Smooth muscle cell (in vitro differentiated cells): Measurements from ENCODE around the gene LRIG3. TPM values are rescaled to one million over a fixed set of nuclear protein-coding genes. Genes with fewer than 3 reads are reported as not detected.
"Not testable (repeated sequence)": the region's sequence is repeated elsewhere in the genome, so short reads cannot be mapped to it uniquely, and the experiment has no call there.

Source experiments
- DNase-seq: peaks from one replicate; lab custom pipeline; 2025; ENCODE audit not compliant: unreplicated experiment; lab: John Stamatoyannopoulos, UW
- H2AFZ ChIP-seq: fragments of 200-600 bp; sonication (generic); 2 replicates; pipeline ENCODE4 v1.6.0; 2016; ENCODE audit warnings: antibody characterized with exemption, low read depth, mild to moderate bottlenecking
- H3F3A ChIP-seq: fragments of 200-600 bp; sonication (generic); 2 replicates; pipeline ENCODE4 v1.6.0; 2017; ENCODE audit warnings: antibody characterized with exemption, low read depth
- H3K27ac ChIP-seq: fragments of 200-600 bp; sonication (generic); 2 replicates; pipeline ENCODE4 v1.5.1; 2016; ENCODE audit warnings: low read depth, mild to moderate bottlenecking
- H3K27me3 ChIP-seq: fragments of 200-600 bp; sonication (generic); 2 replicates; pipeline ENCODE4 v1.6.1; 2016; ENCODE audit warnings: low read depth, mild to moderate bottlenecking
- H3K36me3 ChIP-seq: fragments of 200-600 bp; sonication (generic); 2 replicates; pipeline ENCODE4 v1.5.1; 2016; ENCODE audit warnings: low read depth
- H3K4me1 ChIP-seq: fragments of 200-600 bp; sonication (generic); 2 replicates; pipeline ENCODE4 v1.5.1; 2016; ENCODE audit warnings: low read depth
- H3K4me2 ChIP-seq: fragments of 200-600 bp; sonication (generic); 2 replicates; pipeline ENCODE4 v1.6.0; 2016; ENCODE audit warnings: mild to moderate bottlenecking
- H3K4me3 ChIP-seq: fragments of 200-600 bp; sonication (generic); 2 replicates; pipeline ENCODE4 v1.5.1; 2016; ENCODE audit warnings: mild to moderate bottlenecking
- H3K79me2 ChIP-seq: fragments of 200-600 bp; sonication (generic); 2 replicates; pipeline ENCODE4 v1.6.0; 2016; ENCODE audit warnings: low read depth, mild to moderate bottlenecking
- H3K9ac ChIP-seq: fragments of 200-600 bp; sonication (generic); 2 replicates; pipeline ENCODE4 v1.6.0; 2016; ENCODE audit warnings: low read depth
- H3K9me3 ChIP-seq: fragments of 200-600 bp; sonication (generic); replicated peaks from 2 replicates; pipeline ENCODE4 v1.5.1; 2016; ENCODE audit warnings: low read depth
- H4K20me1 ChIP-seq: fragments of 200-600 bp; sonication (generic); 2 replicates; pipeline ENCODE4 v1.6.0; 2016; ENCODE audit warnings: low read depth
- CTCF ChIP-seq: fragments of 200-600 bp; sonication (generic); IDR thresholded peaks from 2 replicates; pipeline ENCODE4 v1.5.1; 2017; ENCODE audit warnings: borderline replicate concordance, mild to moderate bottlenecking, antibody characterized with exemption; ENCODE audit not compliant: insufficient read depth, poor library complexity, severe bottlenecking
- WGBS: methylation state at CpG from one replicate; pipeline ENCODE4 v1.1.7; 2016; ENCODE audit warnings: low lambda C conversion rate; 5-methylcytosine and 5-hydroxymethylcytosine counted together
- polyA plus RNA-seq: library from polyadenylated mRNA; unstranded; fragments of >200 nt; fragmentation: Nextera tagmentation; extraction: Ambion mirVana; gene quantifications from 2 replicates; pipeline ENCODE4 v1.2.1, GENCODE V29; 2016
- total RNA-seq: library from RNA; depleted of rRNA; stranded (reverse); fragments of >200 nt; gene quantifications from 2 replicates; pipeline ENCODE4 v1.2.3, GENCODE V29; 2014

The LRIG3 gene
- total and polyA plus RNA-seq, 2 experiments from 2014 or later, result 6.7 to 22.4 TPM

- no peak for TF ChIP-seq CTCF
- Histone ChIP-seq H4K20me1 (no peaks in the 10 kb centered on the region), H3K4me2 (no peak overlapping the region), H3K79me2 (no peaks in the 10 kb centered on the region), H3K27ac (no peak overlapping the region), H3K36me3 (no peaks in the 10 kb centered on the region), H3K4me3 (no peak overlapping the region), H3K9ac (no peak overlapping the region), H3K4me1 (peaks cover 15% of the 10 kb centered on the region), H2AFZ (no peak overlapping the region), H3F3A (no peaks in the 10 kb centered on the region), H3K27me3 (no peaks in the 10 kb centered on the region), H3K9me3 (no peaks in the 10 kb centered on the region)
- DNase-seq, result no peak
- WGBS, result 85% methylated on average over 3 of the region's 3 CpGs
These were observed 13.4 kb downstream of the LRIG3 start for GRCh38 chr12:58906917-58907316.

GRCh38 chr12:58905422-58905821, 14.9 kb downstream of the LRIG3 start:
- H3K9me3 ChIP-seq, result no peaks in the 10 kb centered on the region
- H4K20me1 ChIP-seq, result no peaks in the 10 kb centered on the region
- no peak overlapping the region for H3K4me2 ChIP-seq
- peaks cover 15% of the 10 kb centered on the region for H3K4me1 ChIP-seq
- no peak for TF ChIP-seq CTCF
- 75% methylated on average over 9 of the region's 9 CpGs for WGBS
- no peak for DNase-seq
- no peak overlapping the region for H3K9ac ChIP-seq
- H3K27ac ChIP-seq, result no peak overlapping the region
- no peak overlapping the region for H2AFZ ChIP-seq
- no peaks in the 10 kb centered on the region for H3K36me3 ChIP-seq
- H3K4me3 ChIP-seq, result no peak overlapping the region
- H3K27me3 ChIP-seq, result no peaks in the 10 kb centered on the region
- H3F3A ChIP-seq, result no peaks in the 10 kb centered on the region
- no peaks in the 10 kb centered on the region for H3K79me2 ChIP-seq

GRCh38 chr12:58902726-58903125, 17.6 kb downstream of the LRIG3 start:
- not testable (repeated sequence) for H3K79me2 ChIP-seq, H3K4me1 ChIP-seq, H3K27me3 ChIP-seq, H2AFZ ChIP-seq, H3K9me3 ChIP-seq, H3K4me3 ChIP-seq, H3K27ac ChIP-seq, H4K20me1 ChIP-seq, H3F3A ChIP-seq, DNase-seq, H3K4me2 ChIP-seq, H3K9ac ChIP-seq, H3K36me3 ChIP-seq
- WGBS, result 96% methylated on average over 1 of the region's 1 CpG

- no peak for TF ChIP-seq CTCF
- 76% methylated on average over 5 of the region's 5 CpGs for WGBS
- Histone ChIP-seq H3F3A (no peaks in the 10 kb centered on the region), H3K27me3 (no peaks in the 10 kb centered on the region), H3K9ac (no peak overlapping the region), H3K4me2 (no peak overlapping the region), H4K20me1 (no peaks in the 10 kb centered on the region), H3K79me2 (no peaks in the 10 kb centered on the region), H3K4me3 (no peak overlapping the region), H3K27ac (no peak overlapping the region), H2AFZ (no peak overlapping the region), H3K4me1 (no peaks in the 10 kb centered on the region), H3K9me3 (no peaks in the 10 kb centered on the region), H3K36me3 (no peaks in the 10 kb centered on the region)
- no peak for DNase-seq
These were observed 18.6 kb downstream of the LRIG3 start for GRCh38 chr12:58901664-58902063.
